SK-N-SH (cell line): ENCODE results near the gene ST3GAL2. TPM values are rescaled to one million over a fixed set of nuclear protein-coding genes. Genes with fewer than 3 reads are reported as not detected.

Source experiments
- CTCF ChIA-PET: fragments of 300-600, 350-600 bp; formaldehyde crosslinking; extraction: SDS; loops from one replicate; lab custom pipeline; 2021; lab: Yijun Ruan, JAX
- POLR2A ChIA-PET: fragments of 350-600 bp; sonication (Branson Sonifier 250); formaldehyde crosslinking; extraction: SDS; loops from one replicate; lab custom pipeline; 2020; ENCODE audit warnings: antibody characterized with exemption, inconsistent platforms; lab: Yijun Ruan, JAX
- DNase-seq: peaks from one replicate; pipeline ENCODE4 v3.0.0; 2012
- H2AFZ ChIP-seq: fragments of 200-600 bp; sonication (generic); 2 replicates; pipeline ENCODE4 v1.8.1; 2016; ENCODE audit warnings: antibody characterized with exemption, mild to moderate bottlenecking, low read depth
- H3F3A ChIP-seq: fragments of 200-600 bp; sonication (generic); replicated peaks from 2 replicates; pipeline ENCODE3; 2016; ENCODE audit warnings: antibody characterized with exemption, mild to moderate bottlenecking; ENCODE audit not compliant: insufficient read depth
- H3K27ac ChIP-seq, 2 experiments: fragments of 200-500 bp in 1 of 2; fragments of 200-600 bp in 1 of 2; sonication (Bioruptor generic) in 1 of 2; sonication (generic), shearing (Covaris generic) in 1 of 2; 2 replicates each; pipeline versions ENCODE4 v1.5.1 to v1.6.1; 2014 to 2016; ENCODE audit warnings: low read depth in 2 of 2, inconsistent platforms in 1 of 2, low read length in 1 of 2, mild to moderate bottlenecking in 1 of 2, mixed read lengths in 1 of 2
- H3K27me3 ChIP-seq: fragments of 200-600 bp; sonication (generic), shearing (Covaris generic); 2 replicates; pipeline ENCODE4 v1.6.1; 2016; ENCODE audit warnings: mixed run types; ENCODE audit not compliant: insufficient read depth
- H3K36me3 ChIP-seq, 2 experiments: fragments of 200-500 bp in 1 of 2; fragments of 200-600 bp in 1 of 2; sonication (Bioruptor generic) in 1 of 2; sonication (generic) in 1 of 2; replicated peaks in 1 of 2; 2 replicates each; pipeline versions ENCODE3 to v1.5.1; 2014 to 2016; ENCODE audit warnings: low read length in 1 of 2, mild to moderate bottlenecking in 1 of 2; ENCODE audit not compliant: insufficient read depth in 2 of 2, control insufficient read depth in 1 of 2
- H3K4me1 ChIP-seq, 2 experiments: fragments of 200-500 bp in 1 of 2; fragments of 200-600 bp in 1 of 2; sonication (Bioruptor generic) in 1 of 2; sonication (generic), shearing (Covaris generic) in 1 of 2; 2 replicates each; pipeline versions ENCODE4 v1.5.1 to v1.6.1; 2014 to 2016; ENCODE audit warnings: low read depth in 1 of 2, low read length in 1 of 2, mixed run types in 1 of 2; ENCODE audit not compliant: insufficient read depth in 2 of 2, control insufficient read depth in 1 of 2
- H3K4me2 ChIP-seq: fragments of 200-600 bp; sonication (generic), shearing (Covaris generic); 2 replicates; pipeline ENCODE4 v1.6.1; 2017; ENCODE audit warnings: mixed run types
- H3K4me3 ChIP-seq, 2 experiments: fragments of 200-500 bp in 1 of 2; fragments of 200-600 bp in 1 of 2; sonication (Bioruptor generic) in 1 of 2; sonication (generic), shearing (Covaris generic) in 1 of 2; 2 replicates each; pipeline versions ENCODE4 v1.5.1 to v1.8.1; 2014 to 2016; ENCODE audit warnings: low read depth in 2 of 2, inconsistent platforms in 1 of 2, low read length in 1 of 2, mild to moderate bottlenecking in 1 of 2, mixed read lengths in 1 of 2, moderate library complexity in 1 of 2
- H3K79me2 ChIP-seq: fragments of 200-600 bp; sonication (generic); 2 replicates; pipeline ENCODE4 v1.8.1; 2017; ENCODE audit warnings: mild to moderate bottlenecking; ENCODE audit not compliant: insufficient read depth
- H3K9ac ChIP-seq: fragments of 200-600 bp; sonication (generic); 2 replicates; pipeline ENCODE4 v1.6.1; 2017; ENCODE audit warnings: mixed run types
- H3K9me2 ChIP-seq: fragments of 200-600 bp; sonication (generic); 2 replicates; pipeline ENCODE4 v1.6.1; 2017; ENCODE audit warnings: mixed run types
- H3K9me3 ChIP-seq: fragments of 200-600 bp; sonication (generic); 2 replicates; pipeline ENCODE4 v1.6.1; 2017; ENCODE audit warnings: mixed run types, mild to moderate bottlenecking, moderate library complexity
- H4K20me1 ChIP-seq: fragments of 200-600 bp; sonication (generic); 2 replicates; pipeline ENCODE4 v1.6.1; 2017; ENCODE audit warnings: mild to moderate bottlenecking, mixed run types; ENCODE audit not compliant: insufficient read depth
- CHD2 ChIP-seq: fragments of 150-350 bp; IDR thresholded peaks from 2 replicates; pipeline ENCODE4 v1.6.1; 2018; ENCODE audit warnings: low read length; ENCODE audit not compliant: partially characterized antibody
- EZH2phosphoT487 ChIP-seq: fragments of 200-600 bp; sonication (generic); IDR thresholded peaks from 2 replicates; pipeline ENCODE4 v1.6.1; 2017; ENCODE audit warnings: low read depth, mixed run types, mild to moderate bottlenecking, antibody characterized with exemption, moderate library complexity, borderline replicate concordance
- GATA2 ChIP-seq: sonication (generic); formaldehyde crosslinking; IDR thresholded peaks from 2 replicates; pipeline ENCODE4 v1.5.0; 2020; ENCODE audit warnings: mild to moderate bottlenecking, missing genetic modification reagents
- JUND ChIP-seq: IDR thresholded peaks from 2 replicates; pipeline ENCODE4 v1.4.0; 2012
- MEF2A ChIP-seq: IDR thresholded peaks from 2 replicates; pipeline ENCODE4 v1.4.0; 2012; ENCODE audit warnings: low read depth, borderline replicate concordance
- MXI1 ChIP-seq: IDR thresholded peaks from 2 replicates; pipeline ENCODE4 v1.6.1; 2012; ENCODE audit warnings: mild to moderate bottlenecking, low read depth, low read length, improper control_type of control experiment
- NFIC ChIP-seq: IDR thresholded peaks from 2 replicates; pipeline ENCODE4 v1.4.0; 2012; ENCODE audit warnings: borderline replicate concordance
- NRF1 ChIP-seq: IDR thresholded peaks from 2 replicates; pipeline ENCODE4 v1.6.1; 2012; ENCODE audit warnings: low read depth, mild to moderate bottlenecking, low read length
- POLR2AphosphoS5 ChIP-seq: IDR thresholded peaks from 2 replicates; pipeline ENCODE4 v1.6.1; 2012; ENCODE audit warnings: low read depth, low read length
- RAD21 ChIP-seq: IDR thresholded peaks from 2 replicates; pipeline ENCODE4 v1.6.1; 2012; ENCODE audit warnings: mild to moderate bottlenecking, low read length
- RCOR1 ChIP-seq: fragments of 150-350 bp; IDR thresholded peaks from 2 replicates; pipeline ENCODE4 v1.6.1; 2017; ENCODE audit warnings: antibody characterized with exemption, low read length
- RFX5 ChIP-seq: IDR thresholded peaks from 2 replicates; pipeline ENCODE4 v1.6.1; 2012; ENCODE audit warnings: mild to moderate bottlenecking, improper control_type of control experiment, low read length
- SIN3A ChIP-seq: IDR thresholded peaks from 2 replicates; pipeline ENCODE4 v1.6.1; 2012; ENCODE audit warnings: low read depth, mild to moderate bottlenecking, low read length, moderate library complexity, borderline replicate concordance
- SMC3 ChIP-seq: IDR thresholded peaks from 2 replicates; pipeline ENCODE4 v1.6.1; 2012; ENCODE audit warnings: low read depth, low read length, improper control_type of control experiment
- TAF1 ChIP-seq: IDR thresholded peaks from 2 replicates; pipeline ENCODE4 v1.6.1; 2012; ENCODE audit warnings: low read depth, mild to moderate bottlenecking, low read length, moderate library complexity, borderline replicate concordance
- TEAD4 ChIP-seq: IDR thresholded peaks from 2 replicates; pipeline ENCODE4 v1.4.0; 2012; ENCODE audit warnings: mild to moderate bottlenecking, borderline replicate concordance; ENCODE audit not compliant: insufficient read depth
- WGBS: methylation state at CpG from one replicate; pipeline ENCODE4 v1.1.6; 2017; ENCODE audit warnings: low lambda C conversion rate; 5-methylcytosine and 5-hydroxymethylcytosine counted together
- polyA plus RNA-seq, 3 experiments: library from polyadenylated mRNA; depleted of rRNA; stranded (reverse); fragments of >200 nt; gene quantifications; 2 replicates each; pipeline ENCODE4 v1.2.3, GENCODE V29; 2012
- TF ChIP-seq, protein P1 (sequence below): fragments of 200-600 bp; sonication (generic); IDR thresholded peaks from 2 replicates; pipeline ENCODE4 v1.6.1; 2017; ENCODE audit warnings: antibody characterized with exemption, mild to moderate bottlenecking, moderate library complexity
- TF ChIP-seq, protein P2 (sequence below): IDR thresholded peaks from 2 replicates; pipeline ENCODE4 v1.4.0; 2012; ENCODE audit warnings: low read depth
- TF ChIP-seq, protein P3 (sequence below): IDR thresholded peaks from 2 replicates; pipeline ENCODE4; 2012
- TF ChIP-seq, protein P4 (sequence below): IDR thresholded peaks from 2 replicates; pipeline ENCODE4 v1.4.0; 2012; ENCODE audit warnings: low read depth, borderline replicate concordance

ST3GAL2 gene
- polyA plus RNA-seq, 1 of the 3 experiments (the other 2 are of a cell fraction) = 19.9 TPM

DNA sequence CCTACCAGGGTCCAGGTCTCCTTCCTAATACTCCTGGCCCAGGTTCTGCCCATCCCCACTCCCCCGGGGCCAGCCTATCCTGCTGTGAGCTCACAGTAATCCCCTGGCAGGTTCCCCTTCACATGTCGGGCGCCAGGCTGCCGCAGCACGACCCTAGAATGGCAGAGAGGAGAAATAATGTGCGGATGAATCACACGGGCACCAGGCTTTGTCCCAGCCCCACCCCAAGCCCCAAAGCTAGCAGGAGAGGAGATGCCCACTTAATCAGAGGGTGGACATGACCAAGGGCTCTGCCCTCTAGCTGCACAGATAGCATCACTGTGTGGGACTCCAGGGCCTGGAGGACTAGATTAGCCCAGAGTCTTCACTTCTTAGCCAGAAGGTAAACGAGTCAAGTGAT lies 39.5 kb downstream of the ST3GAL2 start:
- peaks cover 35% of the 10 kb centered on the region for H3K79me2 ChIP-seq

More for the DNA sequence above, 39.5 kb downstream of the ST3GAL2 start:
- POLR2A ChIA-PET = interaction anchor here (0.7 kb wide), 1 partner anchor 18 kb away, joined by 4 read pairs; no protein-coding TSS in a partner anchor
- H3K9me2 ChIP-seq = no peaks in the 10 kb centered on the region
- no peak overlapping the region for H3K9ac ChIP-seq
- no peak overlapping the region for H3K27ac ChIP-seq
- DNase-seq = no peak
- H3K4me1 ChIP-seq = peaks cover 5 to 19% of the 10 kb centered on the region in 2 experiments; a peak in 2 of 4 replicates
- no peak overlapping the region for H3K4me3 ChIP-seq
- peaks cover 5% of the 10 kb centered on the region for H4K20me1 ChIP-seq
- TF ChIP-seq MXI1 (no peak), RAD21 (no peak), TAF1 (no peak), RCOR1 (no peak), SIN3A (no peak), TEAD4 (no peak), GATA2 (CRISPR knock-in tag) (no peak), POLR2AphosphoS5 (no peak), EZH2phosphoT487 (no peak), RFX5 (no peak), MEF2A (no peak), JUND (no peak), NFIC (no peak), NRF1 (no peak), CHD2 (no peak), SMC3 (no peak)
- TF ChIP-seq, protein P1, sequence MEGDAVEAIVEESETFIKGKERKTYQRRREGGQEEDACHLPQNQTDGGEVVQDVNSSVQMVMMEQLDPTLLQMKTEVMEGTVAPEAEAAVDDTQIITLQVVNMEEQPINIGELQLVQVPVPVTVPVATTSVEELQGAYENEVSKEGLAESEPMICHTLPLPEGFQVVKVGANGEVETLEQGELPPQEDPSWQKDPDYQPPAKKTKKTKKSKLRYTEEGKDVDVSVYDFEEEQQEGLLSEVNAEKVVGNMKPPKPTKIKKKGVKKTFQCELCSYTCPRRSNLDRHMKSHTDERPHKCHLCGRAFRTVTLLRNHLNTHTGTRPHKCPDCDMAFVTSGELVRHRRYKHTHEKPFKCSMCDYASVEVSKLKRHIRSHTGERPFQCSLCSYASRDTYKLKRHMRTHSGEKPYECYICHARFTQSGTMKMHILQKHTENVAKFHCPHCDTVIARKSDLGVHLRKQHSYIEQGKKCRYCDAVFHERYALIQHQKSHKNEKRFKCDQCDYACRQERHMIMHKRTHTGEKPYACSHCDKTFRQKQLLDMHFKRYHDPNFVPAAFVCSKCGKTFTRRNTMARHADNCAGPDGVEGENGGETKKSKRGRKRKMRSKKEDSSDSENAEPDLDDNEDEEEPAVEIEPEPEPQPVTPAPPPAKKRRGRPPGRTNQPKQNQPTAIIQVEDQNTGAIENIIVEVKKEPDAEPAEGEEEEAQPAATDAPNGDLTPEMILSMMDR = no peak
- TF ChIP-seq, protein P2, sequence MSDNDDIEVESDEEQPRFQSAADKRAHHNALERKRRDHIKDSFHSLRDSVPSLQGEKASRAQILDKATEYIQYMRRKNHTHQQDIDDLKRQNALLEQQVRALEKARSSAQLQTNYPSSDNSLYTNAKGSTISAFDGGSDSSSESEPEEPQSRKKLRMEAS = no peak
- TF ChIP-seq, protein P3, sequence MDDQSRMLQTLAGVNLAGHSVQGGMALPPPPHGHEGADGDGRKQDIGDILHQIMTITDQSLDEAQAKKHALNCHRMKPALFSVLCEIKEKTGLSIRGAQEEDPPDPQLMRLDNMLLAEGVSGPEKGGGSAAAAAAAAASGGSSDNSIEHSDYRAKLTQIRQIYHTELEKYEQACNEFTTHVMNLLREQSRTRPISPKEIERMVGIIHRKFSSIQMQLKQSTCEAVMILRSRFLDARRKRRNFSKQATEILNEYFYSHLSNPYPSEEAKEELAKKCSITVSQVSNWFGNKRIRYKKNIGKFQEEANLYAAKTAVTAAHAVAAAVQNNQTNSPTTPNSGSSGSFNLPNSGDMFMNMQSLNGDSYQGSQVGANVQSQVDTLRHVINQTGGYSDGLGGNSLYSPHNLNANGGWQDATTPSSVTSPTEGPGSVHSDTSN = no peak
- TF ChIP-seq, protein P4, sequence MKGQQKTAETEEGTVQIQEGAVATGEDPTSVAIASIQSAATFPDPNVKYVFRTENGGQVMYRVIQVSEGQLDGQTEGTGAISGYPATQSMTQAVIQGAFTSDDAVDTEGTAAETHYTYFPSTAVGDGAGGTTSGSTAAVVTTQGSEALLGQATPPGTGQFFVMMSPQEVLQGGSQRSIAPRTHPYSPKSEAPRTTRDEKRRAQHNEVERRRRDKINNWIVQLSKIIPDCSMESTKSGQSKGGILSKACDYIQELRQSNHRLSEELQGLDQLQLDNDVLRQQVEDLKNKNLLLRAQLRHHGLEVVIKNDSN = no peak
- TF ChIP-seq, all 33 proteins: peak for 0
- Histone ChIP-seq H3F3A (peaks cover 7% of the 10 kb centered on the region), H3K9me3 (no peaks in the 10 kb centered on the region), H3K36me3 (peaks cover 11 to 19% of the 10 kb centered on the region in 2 experiments), H3K27me3 (no peaks in the 10 kb centered on the region), H2AFZ (no peak overlapping the region), H3K4me2 (no peak overlapping the region)
- CTCF ChIA-PET = interaction anchor here (0.9 to 2.6 kb wide), 2 partner anchors 55 to 72 kb away, joined by 4 to 8 read pairs; partner anchors contain the start of gene FCSK
- WGBS = no CpG with 5 or more reads among the region's 8 CpGs
